ENCODE measurements around the gene APOBEC3C.
"Not testable (repeated sequence)": the region's sequence is repeated elsewhere in the genome, so short reads cannot be mapped to it uniquely, and the experiment has no call there.

APOBEC3C gene

DNA sequence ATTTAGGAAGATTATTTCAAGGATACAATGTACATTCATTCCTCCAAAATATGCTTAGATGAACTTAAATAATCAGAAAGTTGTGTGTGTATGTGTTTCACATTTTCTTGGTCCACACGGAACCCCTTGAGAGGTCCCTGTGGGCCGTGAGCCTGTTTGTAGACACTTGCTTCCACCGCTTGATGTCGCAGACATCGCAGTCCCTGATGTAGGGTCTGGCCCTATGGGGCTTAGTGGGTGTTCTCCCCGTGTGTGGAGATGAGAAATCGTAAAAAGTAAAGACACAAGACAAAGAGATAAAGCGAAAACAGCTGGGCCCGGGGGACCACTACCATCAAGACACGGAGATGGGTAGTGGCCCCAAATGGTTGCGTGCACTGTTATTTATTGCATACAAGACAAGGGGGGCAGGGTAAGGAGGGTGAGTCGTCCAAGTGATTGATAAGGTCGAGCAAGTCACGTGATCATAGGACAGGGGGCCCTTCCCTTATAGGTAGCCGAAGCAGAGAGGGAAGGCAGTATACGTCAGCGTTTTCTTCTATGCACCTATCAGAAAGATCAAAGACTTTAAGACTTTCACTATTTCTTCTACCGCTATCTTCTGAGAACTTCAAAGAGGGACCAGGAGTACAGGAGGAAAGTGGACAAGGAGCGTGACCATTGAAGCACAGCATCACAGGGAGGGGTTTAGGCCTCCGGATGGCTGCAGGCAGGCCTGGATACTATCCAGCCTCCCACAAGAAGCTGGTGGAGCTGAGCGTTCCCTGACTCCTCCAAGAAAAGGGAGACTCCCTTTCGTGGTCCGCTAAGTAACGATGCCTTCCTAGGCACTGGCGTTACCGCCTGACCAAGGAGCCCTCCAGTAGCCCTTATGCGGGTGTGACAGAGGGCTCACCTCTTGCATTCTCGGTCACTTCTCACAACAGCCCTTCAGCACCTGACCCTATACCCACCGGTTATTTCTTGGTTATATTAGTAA lies 1.2 kb upstream of the APOBEC3C start:
- H3K4me3 ChIP-seq (ENCODE audit: low read length, poor library complexity, severe bottlenecking) = peak overlapping the region; percentile 80

DNA sequence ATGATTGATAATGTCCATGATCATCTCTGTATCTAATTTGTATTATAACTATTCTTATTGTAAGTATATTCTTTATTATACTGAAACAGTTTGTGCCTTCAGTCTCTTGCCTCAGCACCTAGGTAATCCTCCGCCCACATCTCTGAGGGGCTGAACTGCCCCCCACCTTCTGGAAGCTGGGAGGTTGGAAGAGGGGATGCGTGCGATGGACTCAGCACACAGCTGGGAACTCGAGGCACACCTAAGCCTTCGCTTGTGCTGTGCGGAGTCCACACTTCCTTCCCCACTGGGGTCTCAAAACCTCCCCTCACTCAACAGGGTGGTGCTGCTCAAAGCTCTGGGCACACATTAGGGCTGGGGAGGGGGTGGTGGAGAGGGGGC lies 506 bp upstream of the APOBEC3C start:
- peaks cover 44% of the 10 kb centered on the region for H3K4me1 ChIP-seq (ENCODE audit: insufficient read depth, low read length, poor library complexity, severe bottlenecking)
- H3K36me3 ChIP-seq (ENCODE audit: insufficient read depth, low read length) = not testable (repeated sequence)
- 0 out of 2 replicates have a peak overlapping the region, but pooled peaks have one; percentile 78 for H2AFZ ChIP-seq (ENCODE audit: low read length)

More for the DNA sequence above, 1.2 kb upstream of the APOBEC3C start:
- H3K36me3 ChIP-seq (ENCODE audit: insufficient read depth, low read length) = no peaks in the 10 kb centered on the region
- H3K4me2 ChIP-seq (ENCODE audit: low read depth, low read length, poor library complexity, severe bottlenecking) = peak overlapping the region; percentile 80
- peaks cover 31% of the 10 kb centered on the region for H3K79me2 ChIP-seq (ENCODE audit: insufficient read depth, low read length)
- no peaks in the 10 kb centered on the region for H3K27me3 ChIP-seq (ENCODE audit: insufficient read depth, low read length, poor library complexity, severe bottlenecking)
- peaks cover 37% of the 10 kb centered on the region for H3K4me1 ChIP-seq (ENCODE audit: insufficient read depth, low read length, poor library complexity, severe bottlenecking)
- H3K9ac ChIP-seq (ENCODE audit: low read depth, low read length, poor library complexity, severe bottlenecking) = peak overlapping the region; percentile 94
- no peaks in the 10 kb centered on the region for H3K9me2 ChIP-seq (replicated peaks; ENCODE audit: low read depth, low read length)
- no peak overlapping the region for H2AFZ ChIP-seq (ENCODE audit: low read length)
- TF ChIP-seq CTCF (conservative IDR thresholded peaks at IDR 0.05; ENCODE audit: low read length) (no peak), EZH2phosphoT487 (IDR thresholded peaks at IDR 0.05; ENCODE audit: borderline replicate concordance) (no peak)
- H3F3A ChIP-seq (ENCODE audit: low read depth) = no peaks in the 10 kb centered on the region
- no peaks in the 10 kb centered on the region for H4K20me1 ChIP-seq (ENCODE audit: insufficient read depth, low read length, poor library complexity, severe bottlenecking)
- no peaks in the 10 kb centered on the region for H3K9me3 ChIP-seq (ENCODE audit: insufficient read depth, low read depth, low read length)

GRCh38 chr22:39014723-39015121 lies 665 bp downstream of the APOBEC3C start:
- H3K4me1 ChIP-seq (ENCODE audit: insufficient read depth, low read length, poor library complexity, severe bottlenecking) = peaks cover 50% of the 10 kb centered on the region
- peak overlapping the region; percentile 94 for H3K9ac ChIP-seq (ENCODE audit: low read depth, low read length, poor library complexity, severe bottlenecking)
- not testable (repeated sequence) for H3K27me3 ChIP-seq (ENCODE audit: insufficient read depth, low read length, poor library complexity, severe bottlenecking); H3K9me3 ChIP-seq (ENCODE audit: insufficient read depth, low read depth, low read length); H3K9me2 ChIP-seq (replicated peaks; ENCODE audit: low read depth, low read length); H4K20me1 ChIP-seq (ENCODE audit: insufficient read depth, low read length, poor library complexity, severe bottlenecking); H3F3A ChIP-seq (ENCODE audit: low read depth); H3K36me3 ChIP-seq (ENCODE audit: insufficient read depth, low read length)
- H3K4me2 ChIP-seq (ENCODE audit: low read depth, low read length, poor library complexity, severe bottlenecking) = peak overlapping the region; percentile 80
- peaks cover 39% of the 10 kb centered on the region for H3K79me2 ChIP-seq (ENCODE audit: insufficient read depth, low read length)
- peak overlapping the region; percentile 80 for H3K4me3 ChIP-seq (ENCODE audit: low read length, poor library complexity, severe bottlenecking)
- peak overlapping the region; percentile 8; the same call in 1 of the 2 replicates for H2AFZ ChIP-seq (ENCODE audit: low read length)

More for the DNA sequence above, 506 bp upstream of the APOBEC3C start:
- H3F3A ChIP-seq (ENCODE audit: low read depth); H4K20me1 ChIP-seq (ENCODE audit: insufficient read depth, low read length, poor library complexity, severe bottlenecking); H3K27me3 ChIP-seq (ENCODE audit: insufficient read depth, low read length, poor library complexity, severe bottlenecking); H3K9me3 ChIP-seq (ENCODE audit: insufficient read depth, low read depth, low read length); H3K9me2 ChIP-seq (replicated peaks; ENCODE audit: low read depth, low read length): not testable (repeated sequence)
- Histone ChIP-seq H3K9ac (ENCODE audit: low read depth, low read length, poor library complexity, severe bottlenecking) (peak overlapping the region; percentile 94), H3K4me3 (ENCODE audit: low read length, poor library complexity, severe bottlenecking) (peak overlapping the region; percentile 80), H3K79me2 (ENCODE audit: insufficient read depth, low read length) (peaks cover 39% of the 10 kb centered on the region), H3K4me2 (ENCODE audit: low read depth, low read length, poor library complexity, severe bottlenecking) (peak overlapping the region; percentile 80)

GRCh38 chr22:39016592-39016991 lies 2.5 kb downstream of the APOBEC3C start:
- Histone ChIP-seq H3K4me1 (ENCODE audit: insufficient read depth, low read length, poor library complexity, severe bottlenecking) (peaks cover 52% of the 10 kb centered on the region), H3K36me3 (ENCODE audit: insufficient read depth, low read length) (no peaks in the 10 kb centered on the region), H3K9me2 (replicated peaks; ENCODE audit: low read depth, low read length) (no peaks in the 10 kb centered on the region), H3K27me3 (ENCODE audit: insufficient read depth, low read length, poor library complexity, severe bottlenecking) (no peaks in the 10 kb centered on the region), H3K79me2 (ENCODE audit: insufficient read depth, low read length) (peaks cover 44% of the 10 kb centered on the region), H3K9me3 (ENCODE audit: insufficient read depth, low read depth, low read length) (no peaks in the 10 kb centered on the region), H4K20me1 (ENCODE audit: insufficient read depth, low read length, poor library complexity, severe bottlenecking) (peaks cover under 1% of the 10 kb centered on the region), H3F3A (ENCODE audit: low read depth) (0 out of 2 replicates have a peak, but pooled peaks cover 3% of the 10 kb centered on the region), H3K4me3 (ENCODE audit: low read length, poor library complexity, severe bottlenecking) (no peak overlapping the region), H2AFZ (ENCODE audit: low read length) (no peak overlapping the region), H3K4me2 (ENCODE audit: low read depth, low read length, poor library complexity, severe bottlenecking) (peak overlapping the region; percentile 27), H3K9ac (ENCODE audit: low read depth, low read length, poor library complexity, severe bottlenecking) (peak overlapping the region; percentile 26)
- TF ChIP-seq CTCF (conservative IDR thresholded peaks at IDR 0.05; ENCODE audit: low read length) (no peak), EZH2phosphoT487 (IDR thresholded peaks at IDR 0.05; ENCODE audit: borderline replicate concordance) (no peak)
